Neural progenitor cell (in vitro differentiated cells): ENCODE data around the gene CLIP4.

Experiments used
- CTCF ChIP-seq: fragments of 200-600 bp; sonication (generic); IDR thresholded peaks from 2 replicates; pipeline ENCODE4 v1.5.1; 2017; ENCODE audit warnings: antibody characterized with exemption, mild to moderate bottlenecking
- EZH2 ChIP-seq: fragments of 200-600 bp; sonication (generic); IDR thresholded peaks from 2 replicates; pipeline ENCODE4 v1.6.1; 2017; ENCODE audit warnings: antibody characterized with exemption, mild to moderate bottlenecking, moderate library complexity
- EZH2phosphoT487 ChIP-seq: fragments of 200-600 bp; sonication (generic); IDR thresholded peaks from 2 replicates; pipeline ENCODE4 v1.6.1; 2017; ENCODE audit warnings: antibody characterized with exemption

GRCh38 chr2:29182334-29182733 is 67.1 kb downstream of the CLIP4 start:
- no peak for TF ChIP-seq CTCF
- no peak for TF ChIP-seq EZH2phosphoT487
- TF ChIP-seq EZH2, result no peak
